Left forelimb (tissue), 1 donor: ENCODE data around the gene MESD.

Experiments
- DNase-seq: peaks from one replicate; pipeline ENCODE4 v3.0.0-alpha.2; 2018; ENCODE audit warnings: low spot score

Gene MESD

GRCh38 chr15:80937718-80938117, 51.9 kb downstream of the MESD start:
- DNase-seq, result no peak

GRCh38 chr15:80936288-80937078, 53.1 kb downstream of the MESD start:
- DNase-seq, result no peak

- DNase-seq, result no peak
These were observed 54.8 kb downstream of the MESD start for GRCh38 chr15:80934761-80935221.

- no peak for DNase-seq
These were observed 56.6 kb downstream of the MESD start for GRCh38 chr15:80932989-80933388.

GRCh38 chr15:80932513-80932815, 57.2 kb downstream of the MESD start:
- DNase-seq, result no peak

GRCh38 chr15:80931721-80932512, 57.7 kb downstream of the MESD start:
- DNase-seq, result no peak

- DNase-seq, result no peak
These were observed 58.4 kb downstream of the MESD start for GRCh38 chr15:80931191-80931590.

GRCh38 chr15:80929689-80930088, 59.9 kb downstream of the MESD start:
- DNase-seq, result no peak

- no peak for DNase-seq
These were observed 60.4 kb downstream of the MESD start for GRCh38 chr15:80929225-80929624.

- DNase-seq, result no peak
These were observed 63.5 kb downstream of the MESD start for GRCh38 chr15:80926126-80926525.

- DNase-seq, result no peak
These were observed 64.0 kb downstream of the MESD start for GRCh38 chr15:80925597-80926059.

- DNase-seq, result no peak
These were observed 65.3 kb downstream of the MESD start for GRCh38 chr15:80924278-80924677.

- DNase-seq, result no peak
These were observed 66.0 kb downstream of the MESD start for GRCh38 chr15:80923668-80924067.

GRCh38 chr15:80921736-80922410, 67.7 kb downstream of the MESD start:
- no peak for DNase-seq

- DNase-seq, result no peak
These were observed 69.3 kb downstream of the MESD start for GRCh38 chr15:80920271-80920699.

GRCh38 chr15:80918196-80918783, 71.3 kb downstream of the MESD start:
- DNase-seq, result no peak

GRCh38 chr15:80916056-80916455, 73.6 kb downstream of the MESD start:
- no peak for DNase-seq

GRCh38 chr15:80915472-80915871, 74.1 kb downstream of the MESD start:
- no peak for DNase-seq

- DNase-seq, result no peak
These were observed 76.1 kb downstream of the MESD start for GRCh38 chr15:80913541-80913940.

GRCh38 chr15:80912673-80913072, 76.9 kb downstream of the MESD start:
- no peak for DNase-seq

GRCh38 chr15:80911821-80912220, 77.8 kb downstream of the MESD start:
- DNase-seq, result no peak

GRCh38 chr15:80906159-80906766, 83.4 kb downstream of the MESD start:
- no peak for DNase-seq
